Stimulated activated CD8-positive, alpha-beta memory T cell treated with anti-CD3 and anti-CD28 coated beads, Interleukin-4, amount 100 ng/mL, for 4 hours (primary cell): ENCODE measurements around the gene LMTK2.

Experiments
- DNase-seq, 2 donors: peaks; one replicate each; pipeline ENCODE4 v3.0.0-alpha.2; 2020; ENCODE audit warnings: low read depth in 2 of 2, low spot score in 1 of 2

Gene LMTK2

DNA sequence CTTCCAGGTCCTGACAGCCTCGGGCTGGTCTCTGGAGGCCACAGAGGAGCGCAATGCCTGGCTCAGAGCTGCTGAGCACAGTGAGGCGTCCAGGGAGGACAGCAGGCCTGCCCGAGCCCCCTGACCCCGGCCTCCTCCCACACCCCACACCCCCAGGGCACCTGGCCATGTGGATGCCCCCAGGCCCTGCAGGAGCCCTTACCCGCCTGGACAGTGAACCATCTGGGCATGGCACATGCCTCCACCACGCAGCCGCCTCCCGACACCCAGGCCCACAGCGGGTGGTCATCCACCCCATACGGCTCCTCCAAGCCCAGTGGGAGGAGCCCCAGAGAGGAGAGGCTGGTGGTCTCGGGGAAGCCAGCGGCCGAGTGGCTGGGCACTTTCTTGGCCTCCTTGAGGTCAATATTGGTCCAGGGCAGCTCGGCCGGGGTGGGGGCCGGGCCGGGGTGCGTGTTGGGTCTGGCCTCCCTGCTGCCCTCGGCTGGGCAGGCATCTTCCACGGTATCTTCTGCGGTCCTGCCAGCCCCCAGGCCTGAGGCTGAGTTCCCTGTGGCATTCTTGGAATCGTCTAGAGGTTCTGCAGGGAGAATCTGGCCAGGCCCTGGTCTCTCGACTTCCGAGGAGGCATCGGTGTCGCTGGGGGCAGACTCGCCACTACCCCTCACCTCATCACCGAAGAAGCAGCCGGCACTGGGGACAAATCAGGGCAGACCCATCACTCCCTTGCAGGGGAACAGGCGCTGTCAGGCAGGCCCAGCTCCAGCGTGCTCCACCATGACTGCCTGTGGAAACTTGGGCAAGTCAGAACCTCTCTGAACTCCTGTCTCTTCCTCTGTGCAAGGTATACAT is 126.8 kb downstream of the LMTK2 start:
- DNase-seq, result no peak

DNA sequence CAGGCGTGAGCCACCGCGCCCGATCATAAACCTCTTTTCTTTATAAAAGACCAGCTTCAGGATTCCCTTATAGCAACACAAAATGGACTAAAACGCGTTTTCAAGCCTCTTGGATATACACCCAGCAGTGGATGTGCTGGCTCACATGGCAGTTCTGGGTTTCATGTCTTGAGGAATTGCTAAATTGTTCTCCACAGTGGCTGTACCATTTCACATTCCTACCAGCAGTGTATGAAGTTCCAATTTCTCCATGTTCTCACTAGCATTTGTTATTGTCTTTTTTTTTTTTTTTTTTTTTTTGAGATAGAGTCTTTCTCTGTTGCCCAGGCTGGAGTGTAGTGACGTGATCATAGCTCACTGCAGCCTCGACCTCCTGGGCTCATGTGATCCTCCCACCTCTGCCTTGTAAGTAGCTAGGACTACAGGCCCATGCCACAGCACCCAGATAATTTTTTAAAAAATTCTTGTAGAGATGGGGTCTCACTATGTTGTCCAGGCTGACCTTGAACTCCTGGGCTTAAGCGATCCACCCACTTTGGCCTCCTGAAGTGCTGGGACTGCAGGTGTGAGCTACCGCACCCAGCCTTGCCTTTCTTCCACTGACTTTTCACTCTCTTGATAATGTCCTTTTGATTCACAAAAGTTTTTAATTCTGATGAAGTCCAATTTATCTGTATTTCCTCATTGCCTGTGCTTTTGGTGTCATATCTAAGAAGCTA is 127.9 kb downstream of the LMTK2 start:
- DNase-seq, result no peak

DNA sequence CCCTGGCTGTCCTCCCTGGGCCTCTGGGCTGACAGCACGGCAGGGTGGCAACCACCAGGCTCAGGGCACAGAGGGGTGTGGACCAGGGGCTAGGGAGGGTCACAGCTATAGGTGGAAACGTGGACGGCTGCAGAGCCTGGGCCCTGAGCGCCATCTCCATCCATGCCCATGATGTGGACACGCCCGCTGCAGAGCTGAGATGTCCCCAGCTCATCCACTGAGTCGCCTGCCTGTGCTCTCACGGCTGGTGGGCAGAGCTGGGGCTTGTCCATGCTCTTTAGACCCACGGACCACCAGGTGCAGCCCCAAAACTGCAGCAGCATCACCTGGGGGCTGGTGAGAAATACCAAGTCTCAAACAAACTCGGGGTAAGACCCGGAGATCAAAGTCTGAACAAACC is 129.2 kb downstream of the LMTK2 start:
- DNase-seq, result no peak

DNA sequence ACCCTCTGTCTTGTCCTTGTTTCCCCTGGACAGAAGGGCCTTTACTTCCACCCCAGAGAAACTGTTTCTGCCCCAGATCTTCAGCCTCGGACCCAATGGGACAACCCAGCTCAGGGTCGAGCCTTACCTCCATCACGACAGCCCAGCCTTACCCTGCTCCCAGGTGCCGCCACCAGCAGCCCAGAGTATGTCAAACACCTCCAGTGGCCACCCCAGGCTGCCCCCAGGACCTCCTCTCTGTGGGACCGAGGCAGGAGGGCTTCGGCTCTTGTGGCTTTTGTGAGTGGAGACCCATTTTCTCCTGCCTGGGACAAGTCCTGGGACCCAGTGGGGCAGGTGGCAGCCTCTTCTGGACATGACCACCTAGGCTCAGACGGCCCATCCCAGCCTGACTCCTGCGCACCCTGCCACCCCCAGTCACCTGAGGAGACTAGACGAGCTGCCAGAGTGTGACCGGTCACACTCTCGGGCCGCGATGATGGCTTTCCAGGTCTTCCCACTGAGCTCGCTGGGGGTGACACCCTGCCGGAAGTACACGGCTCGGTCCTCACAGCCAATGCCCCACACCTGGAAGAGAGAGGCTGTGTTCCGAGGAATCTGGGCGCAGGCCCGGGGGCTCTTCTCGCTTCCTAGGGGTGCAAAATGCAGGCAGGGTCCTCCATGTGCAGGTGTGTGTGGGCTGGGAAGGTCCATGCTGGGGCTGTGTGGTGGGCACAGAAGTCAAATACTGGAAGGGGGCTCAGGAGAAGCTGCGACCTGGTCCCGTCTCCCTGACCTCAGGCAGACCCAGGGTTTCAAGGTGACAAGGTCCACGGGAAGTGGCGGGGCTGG is 129.9 kb downstream of the LMTK2 start:
- DNase-seq, result no peak

DNA sequence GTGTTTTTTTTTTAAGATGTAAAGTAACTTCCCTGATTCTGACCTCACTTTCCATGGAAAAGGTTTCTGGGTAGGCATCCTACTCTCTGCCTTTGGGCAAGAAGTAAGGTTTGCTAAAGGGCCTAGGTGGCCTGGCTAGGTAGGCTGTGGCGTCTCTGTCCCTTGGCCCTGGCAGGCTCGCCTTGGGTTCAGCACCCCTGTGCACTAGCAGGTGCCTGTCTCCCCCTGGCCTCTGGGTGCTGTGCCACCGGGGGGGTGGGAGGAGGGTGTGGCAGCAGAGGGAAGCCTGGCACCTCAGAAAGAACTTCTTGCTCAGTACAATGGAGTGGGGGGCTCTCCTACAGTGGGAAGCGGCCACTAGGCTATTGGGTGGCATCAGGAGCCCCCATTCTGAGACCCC is 131.4 kb downstream of the LMTK2 start:
- DNase-seq, result no peak

DNA sequence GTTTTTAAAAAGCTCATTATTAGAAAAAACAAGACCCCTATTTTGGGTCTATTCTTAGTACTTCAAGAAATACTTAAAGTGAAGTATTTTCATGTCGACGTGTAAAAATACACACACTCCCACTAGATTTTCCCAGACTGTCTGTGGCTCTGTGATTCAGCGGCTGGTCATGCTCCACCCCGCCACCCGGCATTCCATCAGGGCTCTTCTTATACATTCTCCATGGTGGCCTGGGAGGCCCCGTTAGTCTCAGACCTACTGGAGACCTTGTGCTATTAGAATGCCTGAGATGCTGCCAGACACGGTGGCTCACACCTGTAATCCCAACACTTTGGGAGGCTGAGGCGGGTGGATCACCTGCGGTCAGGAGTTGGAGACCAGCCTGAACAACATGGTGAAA is 132.3 kb downstream of the LMTK2 start:
- DNase-seq, result no peak

DNA sequence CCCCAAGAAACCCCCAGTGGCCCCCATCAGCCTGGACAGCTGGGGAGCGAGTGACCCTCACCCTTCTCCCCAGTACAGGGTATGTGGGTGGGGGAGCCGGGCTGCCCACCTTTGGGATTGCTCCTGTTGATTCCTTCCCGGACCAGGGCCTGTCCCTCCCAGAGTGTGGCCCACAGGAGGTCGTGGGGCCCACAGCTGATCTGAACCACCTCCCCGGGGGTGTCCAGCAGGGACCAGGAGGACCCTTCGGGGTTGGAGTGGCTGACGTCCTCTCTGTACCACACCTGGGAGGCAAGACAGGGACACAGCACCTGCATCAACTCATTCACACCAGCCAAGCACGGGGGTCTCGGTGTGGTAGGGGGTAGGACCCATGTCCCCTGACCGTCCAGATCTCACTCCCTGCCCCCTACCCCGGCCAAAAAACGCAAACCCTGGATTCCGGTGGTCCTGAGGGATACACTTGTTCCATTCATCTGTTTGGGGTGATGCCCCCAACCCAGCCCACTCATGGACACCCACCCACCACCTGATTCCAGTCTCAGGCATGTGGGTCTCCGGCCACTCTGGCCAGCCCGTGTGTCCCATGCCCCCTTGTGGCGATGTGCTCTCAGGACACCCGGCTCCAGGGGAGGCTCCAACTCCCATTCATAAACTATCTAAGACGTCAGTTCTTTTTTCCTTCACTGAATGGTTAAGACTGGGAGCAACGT is 134.5 kb downstream of the LMTK2 start:
- DNase-seq, result no peak

DNA sequence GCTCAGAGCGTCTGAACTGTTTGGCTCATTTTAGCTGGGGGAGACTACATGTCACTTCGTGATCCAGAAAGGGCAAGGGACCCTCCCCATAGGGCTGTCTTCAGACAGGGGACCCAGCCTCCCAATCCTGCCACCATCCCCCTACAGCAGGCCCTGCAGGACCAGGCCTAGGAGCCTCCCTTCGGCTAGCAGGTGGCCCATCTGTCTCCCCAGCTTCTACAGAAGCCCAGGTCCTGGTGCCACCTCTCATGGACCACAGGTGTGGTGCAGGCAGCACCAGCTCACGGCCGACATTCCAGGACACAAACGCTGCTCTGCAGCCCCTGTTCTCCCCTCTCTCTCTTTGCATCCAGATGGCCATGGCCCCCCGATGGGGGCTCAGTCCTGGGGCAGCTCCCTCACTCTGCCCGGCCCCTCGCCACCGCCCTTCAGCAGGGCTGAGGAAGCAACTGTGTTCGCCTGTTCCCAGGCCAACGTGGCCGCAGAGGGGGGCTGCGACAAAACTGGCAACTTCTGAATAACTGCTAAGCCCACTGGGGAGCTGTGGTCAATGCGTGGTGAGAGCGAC is 135.1 kb downstream of the LMTK2 start:
- DNase-seq, result no peak

DNA sequence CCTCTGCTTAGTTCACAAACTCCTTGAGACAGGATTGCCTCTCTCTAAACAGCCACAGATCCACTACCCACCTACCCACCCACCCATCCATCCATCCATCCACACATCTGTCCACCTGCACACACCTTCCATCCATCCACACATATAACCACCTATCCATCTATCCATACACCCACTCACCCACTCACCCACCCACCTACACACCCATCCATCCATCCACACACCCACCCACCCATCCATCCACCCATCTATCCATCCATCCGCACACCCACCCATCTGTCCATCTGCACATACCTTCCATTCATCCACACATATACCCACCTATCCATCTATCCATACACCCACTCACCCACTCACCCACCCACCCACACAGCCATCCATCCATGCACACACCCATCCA is 135.7 kb downstream of the LMTK2 start:
- no peak for DNase-seq

DNA sequence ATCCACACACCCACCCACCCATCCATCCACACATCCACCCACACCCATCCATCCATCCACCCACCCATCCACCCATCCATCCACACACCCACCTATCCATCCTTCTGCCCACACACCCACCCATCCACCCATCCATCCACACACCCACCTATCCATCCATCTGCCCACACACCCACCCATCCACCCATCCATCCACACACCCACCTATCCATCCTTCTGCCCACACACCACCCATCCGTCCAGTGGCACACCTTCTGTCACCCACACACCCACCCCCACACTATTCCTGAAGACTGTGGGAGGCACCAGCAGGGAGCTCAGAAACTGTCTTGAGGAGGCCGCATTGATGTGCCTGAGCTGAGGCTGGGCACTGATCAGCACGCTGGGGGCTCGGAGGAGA is 136.3 kb downstream of the LMTK2 start:
- DNase-seq, result no peak

DNA sequence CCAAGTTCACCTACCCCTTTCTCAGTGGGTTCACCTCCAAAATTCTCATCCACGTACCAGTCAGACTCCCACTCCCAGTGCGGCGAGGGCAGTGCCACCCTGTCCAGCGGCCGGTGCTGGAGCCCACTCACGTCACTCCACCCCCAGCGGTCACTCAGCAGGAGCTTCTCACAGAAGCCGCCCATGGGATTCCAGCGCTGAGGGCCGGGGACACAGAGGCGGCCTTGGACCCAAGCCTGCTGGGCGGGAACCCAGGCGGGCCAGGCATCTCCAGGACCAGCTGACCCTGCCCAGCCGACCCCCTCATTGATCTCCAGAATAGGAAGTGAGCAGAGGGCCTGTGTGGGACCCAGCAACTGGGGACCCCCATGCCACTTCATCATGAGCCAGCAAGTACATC is 138.2 kb downstream of the LMTK2 start:
- DNase-seq, result no peak

DNA sequence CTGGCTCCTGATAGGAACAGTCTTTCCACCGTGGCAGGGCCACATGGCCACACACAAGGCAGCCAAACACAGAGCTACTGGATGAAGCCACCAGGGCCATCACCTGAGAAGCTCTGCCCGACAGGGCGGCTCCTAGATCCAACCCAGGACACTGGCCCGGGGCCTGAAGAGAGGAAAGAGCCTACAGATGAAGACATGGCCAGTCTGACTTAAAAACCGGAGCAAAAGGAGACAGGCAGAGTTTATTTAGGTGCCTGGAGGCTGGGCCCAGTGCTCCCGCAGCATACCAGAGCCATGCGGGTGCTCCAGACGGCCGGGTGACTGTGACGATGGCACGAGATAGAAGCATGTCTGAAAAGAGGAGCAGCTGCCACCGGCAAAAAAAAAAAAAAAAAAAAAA is 141.5 kb downstream of the LMTK2 start:
- no peak for DNase-seq

DNA sequence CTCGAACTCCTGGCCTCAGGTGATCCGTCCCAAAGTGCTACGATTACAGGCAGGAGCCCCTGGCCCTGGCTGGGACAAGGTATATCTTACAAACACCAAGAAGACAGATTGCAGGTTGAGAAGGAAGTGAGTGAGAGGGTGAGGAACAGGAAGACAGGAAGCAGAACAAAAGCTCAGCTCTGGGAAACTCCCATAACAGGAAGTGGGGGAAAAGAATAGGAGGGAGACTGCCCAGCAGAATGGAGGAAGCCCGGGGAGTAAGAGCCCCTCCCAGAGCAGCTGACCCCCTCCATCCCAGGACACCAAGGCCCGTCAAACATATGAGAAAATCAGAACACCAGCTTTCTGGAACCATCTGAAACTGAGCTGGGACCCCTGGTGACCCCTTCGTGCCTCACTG is 142.4 kb downstream of the LMTK2 start:
- DNase-seq, result no peak

DNA sequence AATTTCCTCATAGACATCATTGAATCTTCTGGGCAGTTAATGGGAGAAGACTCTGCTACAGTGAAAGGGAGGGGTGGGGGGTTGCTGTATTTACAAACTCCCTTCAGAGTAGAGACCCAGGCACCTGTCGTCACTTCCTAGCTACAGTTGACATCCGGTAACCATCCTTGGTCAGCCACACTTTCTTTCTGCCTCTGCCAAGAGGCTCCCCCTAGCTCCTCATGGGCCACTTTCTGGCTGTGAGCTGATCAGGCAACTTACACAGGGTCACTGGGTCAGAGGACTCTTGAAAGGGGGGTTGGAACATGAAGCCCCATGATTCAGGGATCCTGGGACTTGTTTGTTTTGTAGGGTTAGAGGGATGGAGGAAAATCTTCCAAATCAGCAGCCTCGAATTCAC is 144.1 kb downstream of the LMTK2 start:
- DNase-seq, result no peak

DNA sequence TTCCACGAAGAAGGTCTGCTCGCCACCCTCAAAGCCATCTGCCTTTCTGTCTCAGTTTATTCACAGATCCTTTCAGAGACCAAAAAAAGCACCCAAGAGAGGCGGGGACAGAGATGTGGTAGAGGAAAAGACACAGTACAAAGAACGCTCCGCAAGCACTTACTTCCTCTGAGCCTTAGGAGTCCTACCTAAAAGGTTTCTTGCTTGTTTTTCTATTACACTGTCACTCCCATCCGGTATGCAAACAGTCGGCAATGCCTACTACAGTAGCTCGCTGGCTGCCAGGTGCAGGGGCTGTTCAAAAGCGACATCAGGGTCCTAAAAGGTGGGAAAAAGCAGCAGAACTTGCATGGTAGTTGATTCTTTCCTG is 144.6 kb downstream of the LMTK2 start:
- DNase-seq, result no peak

DNA sequence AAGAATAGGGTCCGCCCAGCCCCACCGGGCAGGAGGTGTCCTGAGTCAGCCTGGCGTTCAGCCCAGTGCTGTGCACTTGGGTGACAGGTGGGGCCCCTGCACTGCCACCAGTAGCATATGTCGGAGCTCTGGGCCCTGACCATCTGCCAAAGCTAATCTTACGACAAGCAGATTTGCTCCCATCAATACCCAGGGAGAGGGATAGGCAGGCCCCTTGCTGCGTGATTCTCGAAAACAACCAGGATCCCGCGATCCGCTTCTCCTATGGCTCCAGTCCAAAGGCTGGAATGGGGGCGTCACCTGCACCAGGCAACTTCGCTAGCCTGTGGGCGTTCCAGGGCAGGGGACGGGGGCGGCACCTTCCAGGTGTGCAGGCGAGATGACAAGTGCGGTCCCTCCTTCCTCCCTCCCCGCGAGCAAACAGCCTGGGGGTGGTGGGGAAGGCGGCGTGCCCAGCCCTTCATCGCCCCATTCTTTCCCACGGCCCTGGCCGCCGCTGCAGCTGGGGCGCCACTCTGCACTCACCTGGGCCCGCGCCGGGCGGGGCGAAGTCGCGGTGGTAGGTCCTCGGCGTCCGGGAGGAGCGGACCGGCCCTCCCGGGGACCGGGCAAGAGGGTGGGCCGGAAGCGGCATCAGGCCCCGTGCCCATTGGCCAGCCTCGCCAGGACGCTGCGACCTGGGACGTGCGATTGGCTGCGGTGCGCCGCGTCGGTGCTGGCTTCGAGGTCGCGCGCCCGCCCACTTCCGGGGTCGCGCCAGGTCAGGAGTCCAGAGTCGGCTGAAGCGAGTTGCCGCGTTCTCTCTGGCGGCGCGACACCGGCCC is 145.2 kb downstream of the LMTK2 start, which contains the start of gene TECPR1:
Gene TECPR1, minus strand, starts transcription at position 632 of the 824 bp plus-strand sequence. CDS start 6,086 bp downstream, outside the sequence.
- peak; percentile 57 to 66 for DNase-seq

DNA sequence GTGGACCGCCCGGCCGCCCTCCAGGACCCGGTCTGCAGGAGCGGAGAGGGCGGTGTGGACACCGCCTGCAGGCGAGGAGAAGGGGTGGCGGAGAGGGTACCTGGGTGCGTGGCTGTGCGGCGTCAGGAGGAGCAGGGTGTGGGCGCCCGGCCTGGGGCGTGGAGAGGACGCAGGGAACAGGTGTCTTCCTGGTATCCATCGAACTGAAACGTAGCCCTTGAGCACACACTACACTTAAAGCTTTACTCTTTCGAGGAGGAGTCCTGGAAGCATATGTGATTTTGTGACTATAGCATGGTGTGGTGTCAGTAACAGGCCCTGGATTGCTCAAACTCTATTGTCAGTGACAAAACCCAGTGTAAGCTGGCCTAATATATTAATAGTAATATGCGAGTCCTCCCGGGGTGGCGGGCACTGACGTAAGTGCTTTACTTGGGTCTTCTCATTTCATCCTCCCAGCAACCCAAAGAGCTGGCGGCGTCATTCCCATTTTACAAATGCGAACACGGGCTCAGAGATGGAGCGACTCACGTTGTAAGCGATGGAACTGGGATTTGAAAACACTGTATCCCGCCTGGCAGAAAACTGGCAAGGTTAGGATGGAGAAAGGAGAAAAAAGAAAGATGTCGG is 145.9 kb downstream of the LMTK2 start:
- DNase-seq, result no peak

DNA sequence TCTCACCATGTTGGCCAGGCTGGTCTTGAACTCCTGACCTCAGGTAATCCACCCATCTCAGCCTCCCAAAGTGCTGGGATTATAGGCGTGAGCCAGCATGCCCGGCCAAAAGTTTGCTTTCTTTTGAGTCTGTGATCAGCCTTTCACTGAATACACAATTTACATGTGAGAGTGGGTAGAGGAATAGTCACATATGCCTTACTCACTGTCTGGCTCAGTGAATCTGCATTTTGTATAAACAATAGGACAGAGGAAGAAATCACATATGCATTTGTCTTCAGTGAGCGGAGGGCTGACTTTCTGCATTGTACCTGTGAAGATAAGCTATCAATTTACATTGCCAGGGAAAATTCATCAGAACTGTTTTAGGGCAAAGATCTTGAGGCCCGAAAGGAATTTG is 147.9 kb downstream of the LMTK2 start:
- DNase-seq, result no peak

DNA sequence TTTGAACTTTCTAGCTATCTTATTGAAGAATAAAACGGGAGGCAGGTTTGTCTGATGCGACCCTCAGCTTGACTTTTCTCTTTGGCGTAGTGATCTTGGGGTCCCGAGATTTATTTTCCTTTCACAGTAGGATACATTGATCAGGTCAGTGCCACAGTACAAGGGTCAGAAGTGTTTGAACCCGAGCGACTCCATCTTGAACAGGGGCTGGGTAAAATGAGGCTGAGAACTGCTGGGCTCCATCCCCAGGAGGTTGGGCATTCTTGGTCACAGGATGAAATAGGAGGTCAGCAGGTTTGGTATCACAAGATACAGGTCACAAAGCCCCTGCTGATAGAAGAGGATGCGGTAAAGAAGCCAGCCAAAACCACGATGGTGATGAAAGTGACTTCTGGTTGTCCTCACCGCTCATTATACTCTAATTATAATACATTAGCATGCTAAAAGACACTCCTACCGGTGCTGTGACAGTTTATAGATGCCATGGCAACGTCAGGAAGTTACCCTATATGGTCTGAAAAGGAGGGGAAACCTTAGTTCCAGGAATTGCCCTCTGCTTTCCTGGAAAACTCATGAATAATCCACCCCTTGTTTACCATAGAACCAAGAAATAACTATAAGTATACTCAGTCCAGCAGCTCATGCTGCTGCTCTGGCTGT is 148.4 kb downstream of the LMTK2 start:
- DNase-seq, result no peak
